ENCODE measurements around the gene USP26.
"Not testable (repeated sequence)": the region's sequence is repeated elsewhere in the genome, so short reads cannot be mapped to it uniquely, and the experiment has no call there.

Gene USP26

DNA sequence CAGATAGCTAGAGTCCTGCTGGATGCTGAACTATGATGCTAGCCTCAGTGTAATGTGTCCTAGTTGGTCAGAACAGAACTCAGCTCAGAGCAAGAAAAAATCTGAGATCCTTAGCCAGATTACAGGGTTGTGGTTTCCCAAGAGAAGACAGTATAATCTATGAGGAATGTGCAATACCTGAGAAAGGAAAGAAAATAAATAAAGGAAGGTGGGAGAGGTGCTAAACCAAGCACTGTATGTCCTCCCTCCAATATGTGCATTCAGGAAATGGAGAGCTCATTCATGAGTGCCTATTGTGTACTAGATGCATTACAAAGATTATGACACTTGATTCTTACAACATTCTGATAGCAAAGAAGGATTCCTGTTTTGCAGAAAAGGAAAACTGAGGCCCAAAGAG lies 7.5 kb downstream of the USP26 start:
- H3K27me3 ChIP-seq (ENCODE audit: insufficient read depth, low read depth, severe bottlenecking) = peaks cover 32% of the 10 kb centered on the region
- no peaks in the 10 kb centered on the region for H3K9me3 ChIP-seq (ENCODE audit: severe bottlenecking)
- no peak for DNase-seq
- TF ChIP-seq, protein P1, sequence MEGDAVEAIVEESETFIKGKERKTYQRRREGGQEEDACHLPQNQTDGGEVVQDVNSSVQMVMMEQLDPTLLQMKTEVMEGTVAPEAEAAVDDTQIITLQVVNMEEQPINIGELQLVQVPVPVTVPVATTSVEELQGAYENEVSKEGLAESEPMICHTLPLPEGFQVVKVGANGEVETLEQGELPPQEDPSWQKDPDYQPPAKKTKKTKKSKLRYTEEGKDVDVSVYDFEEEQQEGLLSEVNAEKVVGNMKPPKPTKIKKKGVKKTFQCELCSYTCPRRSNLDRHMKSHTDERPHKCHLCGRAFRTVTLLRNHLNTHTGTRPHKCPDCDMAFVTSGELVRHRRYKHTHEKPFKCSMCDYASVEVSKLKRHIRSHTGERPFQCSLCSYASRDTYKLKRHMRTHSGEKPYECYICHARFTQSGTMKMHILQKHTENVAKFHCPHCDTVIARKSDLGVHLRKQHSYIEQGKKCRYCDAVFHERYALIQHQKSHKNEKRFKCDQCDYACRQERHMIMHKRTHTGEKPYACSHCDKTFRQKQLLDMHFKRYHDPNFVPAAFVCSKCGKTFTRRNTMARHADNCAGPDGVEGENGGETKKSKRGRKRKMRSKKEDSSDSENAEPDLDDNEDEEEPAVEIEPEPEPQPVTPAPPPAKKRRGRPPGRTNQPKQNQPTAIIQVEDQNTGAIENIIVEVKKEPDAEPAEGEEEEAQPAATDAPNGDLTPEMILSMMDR (IDR thresholded peaks at IDR 0.05; ENCODE audit: low read depth, low read length) = no peak
- H3K4me3 ChIP-seq (ENCODE audit: low read depth, low read length) = no peak overlapping the region
- H3K36me3 ChIP-seq = no peaks in the 10 kb centered on the region
- H3K27ac ChIP-seq = no peak overlapping the region

DNA sequence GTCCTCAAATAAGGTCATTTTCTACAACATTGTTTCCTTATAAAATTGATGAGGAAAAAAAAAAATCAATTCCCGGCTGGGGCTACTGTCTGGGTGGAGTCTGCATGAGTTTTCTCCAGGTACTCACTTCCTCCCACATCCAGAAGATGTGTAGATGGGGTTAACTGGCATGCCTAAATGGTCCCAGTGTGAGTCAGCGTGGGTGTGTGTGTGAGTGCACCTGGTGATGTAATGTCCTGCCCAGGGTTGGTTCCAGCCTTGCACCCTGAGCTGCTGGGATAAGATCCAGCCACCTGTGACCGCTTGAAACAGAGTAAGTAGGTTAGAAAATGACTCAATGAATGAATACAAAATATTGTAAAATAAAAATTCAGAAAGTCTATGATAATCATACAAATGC lies 11.1 kb downstream of the USP26 start:
- no peak overlapping the region for H3K27ac ChIP-seq
- H3K36me3 ChIP-seq = no peaks in the 10 kb centered on the region
- DNase-seq = no peak
- no peak overlapping the region for H3K4me3 ChIP-seq (ENCODE audit: low read depth, low read length)
- H3K27me3 ChIP-seq (ENCODE audit: insufficient read depth, low read depth, severe bottlenecking) = peaks cover 40% of the 10 kb centered on the region
- TF ChIP-seq, protein P1 (IDR thresholded peaks at IDR 0.05; ENCODE audit: low read depth, low read length) = no peak
- H3K9me3 ChIP-seq (ENCODE audit: severe bottlenecking) = no peaks in the 10 kb centered on the region

DNA sequence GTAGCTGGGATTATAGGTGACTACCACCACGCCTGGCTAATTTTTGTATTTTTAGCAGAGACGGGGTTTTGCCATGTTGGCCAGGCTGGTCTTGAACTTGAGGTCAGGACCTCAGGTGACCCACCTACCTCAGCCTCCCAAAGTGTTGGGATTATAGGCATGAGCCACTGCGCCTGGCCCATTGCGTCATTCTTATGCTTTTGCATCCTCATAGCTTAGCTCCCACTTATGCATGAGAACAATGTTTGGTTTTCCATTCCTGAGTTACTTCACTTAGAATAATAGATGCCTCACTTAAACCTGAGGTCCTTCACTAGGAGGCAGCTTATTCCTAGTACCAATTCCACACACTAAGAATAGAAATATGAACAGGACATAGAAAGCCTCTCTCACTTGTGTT lies 11.9 kb downstream of the USP26 start:
- not testable (repeated sequence) for DNase-seq; H3K36me3 ChIP-seq; H3K4me3 ChIP-seq (ENCODE audit: low read depth, low read length); H3K27ac ChIP-seq; H3K9me3 ChIP-seq (ENCODE audit: severe bottlenecking)
- peaks cover 43% of the 10 kb centered on the region for H3K27me3 ChIP-seq (ENCODE audit: insufficient read depth, low read depth, severe bottlenecking)

- TF ChIP-seq, protein P1 (IDR thresholded peaks at IDR 0.05; ENCODE audit: low read depth, low read length) = no peak
Measured at GRCh38 chrX:133083899-133084298, 13.0 kb downstream of the USP26 start.

DNA sequence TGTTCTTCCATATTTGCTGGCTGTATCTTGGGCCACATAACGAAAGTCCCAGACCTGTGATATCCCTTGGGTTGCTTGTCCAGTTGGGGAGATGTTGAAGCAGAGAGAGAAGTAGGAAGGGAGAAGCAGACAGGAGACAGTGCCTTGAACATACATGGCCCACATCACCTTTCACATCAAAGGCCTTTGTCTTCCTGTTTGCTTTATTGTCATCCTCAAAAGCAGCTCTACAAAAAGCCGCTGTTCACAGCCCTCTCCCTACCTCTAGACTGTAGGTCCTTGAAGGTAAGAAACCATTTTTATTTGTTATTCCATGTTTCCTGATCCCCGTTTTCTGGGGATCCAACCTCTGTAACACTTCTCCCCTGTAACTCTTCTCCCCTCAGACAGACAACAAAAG lies 14.9 kb downstream of the USP26 start:
- no peak for DNase-seq
- Histone ChIP-seq H3K4me3 (ENCODE audit: low read depth, low read length) (no peak overlapping the region), H3K27ac (no peak overlapping the region), H3K9me3 (ENCODE audit: severe bottlenecking) (no peaks in the 10 kb centered on the region), H3K36me3 (no peaks in the 10 kb centered on the region), H3K27me3 (ENCODE audit: insufficient read depth, low read depth, severe bottlenecking) (peaks cover 45% of the 10 kb centered on the region)
- TF ChIP-seq, protein P1 (IDR thresholded peaks at IDR 0.05; ENCODE audit: low read depth, low read length) = no peak

More at GRCh38 chrX:133083899-133084298, 13.0 kb downstream of the USP26 start:
- Histone ChIP-seq H3K27me3 (ENCODE audit: insufficient read depth, low read depth, severe bottlenecking) (peaks cover 45% of the 10 kb centered on the region), H3K9me3 (ENCODE audit: severe bottlenecking) (no peaks in the 10 kb centered on the region), H3K4me3 (ENCODE audit: low read depth, low read length) (no peak overlapping the region), H3K36me3 (no peaks in the 10 kb centered on the region), H3K27ac (no peak overlapping the region)
- DNase-seq = no peak

DNA sequence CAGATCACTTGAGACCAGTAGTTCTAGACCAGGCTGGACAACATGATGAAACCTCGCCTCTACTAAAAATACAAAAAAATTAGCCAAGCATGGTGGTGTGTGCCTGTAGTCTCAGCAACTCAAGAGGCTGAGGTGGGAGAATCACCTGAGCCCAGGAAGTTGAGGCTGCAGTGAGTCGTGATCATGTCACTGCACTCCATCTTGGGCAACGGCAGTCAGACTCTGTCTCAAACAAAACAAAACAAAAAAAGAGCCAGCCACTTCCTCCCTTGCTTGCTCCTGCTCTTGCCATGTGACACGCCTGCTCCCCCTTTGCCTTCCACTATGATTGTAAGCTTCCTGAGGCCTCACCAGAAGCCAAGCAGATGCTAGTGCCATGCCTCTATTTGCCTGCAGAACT lies 19.1 kb downstream of the USP26 start:
- H3K27ac ChIP-seq; H3K36me3 ChIP-seq; H3K4me3 ChIP-seq (ENCODE audit: low read depth, low read length); DNase-seq; H3K9me3 ChIP-seq (ENCODE audit: severe bottlenecking): not testable (repeated sequence)
- H3K27me3 ChIP-seq (ENCODE audit: insufficient read depth, low read depth, severe bottlenecking) = peaks cover 26% of the 10 kb centered on the region

DNA sequence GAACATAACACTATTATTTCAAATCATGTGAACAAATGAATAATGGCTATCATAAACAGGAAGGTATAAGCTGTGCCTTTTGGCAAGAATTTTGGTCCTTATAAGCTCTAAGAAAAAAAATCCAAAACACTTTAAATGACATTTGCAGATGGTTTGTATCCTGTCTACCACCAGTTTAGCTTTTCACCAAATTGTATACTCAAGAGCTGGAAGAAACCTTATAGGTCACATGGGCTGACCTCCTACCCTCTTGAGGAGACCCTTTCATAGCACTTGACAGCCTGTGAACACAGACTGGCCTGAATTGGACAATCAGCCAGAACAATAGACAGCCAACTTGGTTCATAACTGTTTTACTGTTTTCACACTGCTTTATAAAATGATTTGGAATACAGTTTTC lies 24.3 kb downstream of the USP26 start:
- Histone ChIP-seq H3K36me3 (no peaks in the 10 kb centered on the region), H3K27me3 (ENCODE audit: insufficient read depth, low read depth, severe bottlenecking) (peaks cover 31% of the 10 kb centered on the region), H3K9me3 (ENCODE audit: severe bottlenecking) (no peaks in the 10 kb centered on the region), H3K4me3 (ENCODE audit: low read depth, low read length) (no peak overlapping the region), H3K27ac (no peak overlapping the region)
- no peak for DNase-seq
- TF ChIP-seq, protein P1 (IDR thresholded peaks at IDR 0.05; ENCODE audit: low read depth, low read length) = no peak
